BE2C (cell line): ENCODE results near the gene SSBP3.

Experiments used
- DNase-seq: peaks from one replicate; pipeline ENCODE4 v3.0.0-alpha.2; 2020
- H3K27me3 ChIP-seq: fragments of 250-450 bp; sonication (Bioruptor Pico); 2 replicates; pipeline ENCODE4 v1.5.1; 2020; ENCODE audit warnings: mild to moderate bottlenecking
- H3K36me3 ChIP-seq: fragments of 250-450 bp; sonication (Bioruptor Pico); 2 replicates; pipeline ENCODE4 v1.5.1; 2020; ENCODE audit warnings: mild to moderate bottlenecking
- H3K4me1 ChIP-seq: fragments of 250-450 bp; sonication (Bioruptor Pico); 2 replicates; pipeline ENCODE4 v1.5.1; 2020
- H3K4me3 ChIP-seq: 2 replicates; pipeline ENCODE4 v1.5.1; 2011; ENCODE audit warnings: low read depth, low read length
- H3K9me3 ChIP-seq: fragments of 250-450 bp; sonication (Bioruptor Pico); 2 replicates; pipeline ENCODE4 v1.5.1; 2020
- CTCF ChIP-seq: IDR thresholded peaks from 2 replicates; pipeline ENCODE4 v1.5.1; 2012; ENCODE audit warnings: mild to moderate bottlenecking, low read depth, low read length

The SSBP3 gene

GRCh38 chr1:54266195-54266594 is 140.0 kb downstream of the SSBP3 start:
- no peak for DNase-seq
- no peak overlapping the region for H3K4me3 ChIP-seq
- H3K36me3 ChIP-seq, result no peaks in the 10 kb centered on the region; the same call in 1 of the 2 replicates
- H3K27me3 ChIP-seq, result no peaks in the 10 kb centered on the region
- H3K4me1 ChIP-seq, result no peaks in the 10 kb centered on the region
- no peaks in the 10 kb centered on the region for H3K9me3 ChIP-seq
- no peak for TF ChIP-seq CTCF

GRCh38 chr1:54265659-54266058 is 140.5 kb downstream of the SSBP3 start:
- H3K4me1 ChIP-seq, result no peaks in the 10 kb centered on the region
- TF ChIP-seq CTCF, result no peak
- H3K9me3 ChIP-seq, result no peaks in the 10 kb centered on the region
- H3K4me3 ChIP-seq, result no peak overlapping the region
- H3K36me3 ChIP-seq, result no peaks in the 10 kb centered on the region
- H3K27me3 ChIP-seq, result no peaks in the 10 kb centered on the region
- DNase-seq, result no peak

- TF ChIP-seq CTCF, result no peak
- Histone ChIP-seq H3K27me3 (no peaks in the 10 kb centered on the region), H3K36me3 (no peaks in the 10 kb centered on the region), H3K4me3 (no peak overlapping the region), H3K4me1 (no peaks in the 10 kb centered on the region), H3K9me3 (no peaks in the 10 kb centered on the region)
- no peak for DNase-seq
Measured at GRCh38 chr1:54265126-54265525, 141.1 kb downstream of the SSBP3 start.

- H3K27me3 ChIP-seq, result no peaks in the 10 kb centered on the region
- H3K36me3 ChIP-seq, result no peaks in the 10 kb centered on the region; the same call in 1 of the 2 replicates
- H3K9me3 ChIP-seq, result no peaks in the 10 kb centered on the region
- no peaks in the 10 kb centered on the region for H3K4me1 ChIP-seq
- no peak for DNase-seq
- H3K4me3 ChIP-seq, result no peak overlapping the region
- no peak for TF ChIP-seq CTCF
Measured at GRCh38 chr1:54263601-54264226, 142.5 kb downstream of the SSBP3 start.

GRCh38 chr1:54262244-54262643 is 143.9 kb downstream of the SSBP3 start:
- no peaks in the 10 kb centered on the region for H3K9me3 ChIP-seq
- H3K27me3 ChIP-seq, result no peaks in the 10 kb centered on the region
- H3K4me1 ChIP-seq, result no peaks in the 10 kb centered on the region
- H3K36me3 ChIP-seq, result no peaks in the 10 kb centered on the region; the same call in 1 of the 2 replicates
- no peak for TF ChIP-seq CTCF
- no peak for DNase-seq
- no peak overlapping the region for H3K4me3 ChIP-seq

- Histone ChIP-seq H3K9me3 (no peaks in the 10 kb centered on the region), H3K4me1 (no peaks in the 10 kb centered on the region), H3K27me3 (no peaks in the 10 kb centered on the region), H3K36me3 (no peaks in the 10 kb centered on the region; the same call in 1 of the 2 replicates), H3K4me3 (no peak overlapping the region)
- no peak for TF ChIP-seq CTCF
- DNase-seq, result no peak
Measured at GRCh38 chr1:54260810-54261209, 145.4 kb downstream of the SSBP3 start.
